Ovary (tissue), 9 donors: ENCODE data around the gene BRCA1. TPM values are rescaled to one million over a fixed set of nuclear protein-coding genes. Genes with fewer than 3 reads are reported as not detected.

ENCODE experiments used
- DNase-seq, 5 donors: peaks; one replicate each; pipeline ENCODE4 v3.0.0-alpha.2; 2019 to 2020
- H3K27ac ChIP-seq, 2 donors: fragments of 200-600 bp; one replicate each; pipeline versions ENCODE4 v1.5.1 to v1.8.0; 2019 to 2022
- H3K27me3 ChIP-seq: fragments of 200-600 bp; one replicate; pipeline ENCODE4 v1.8.0; 2022
- H3K36me3 ChIP-seq: fragments of 200-600 bp; sonication (generic); one replicate; pipeline ENCODE4 v1.5.1; 2019
- H3K4me1 ChIP-seq: one replicate; pipeline ENCODE4 v1.8.1; 2013; ENCODE audit warnings: mild to moderate bottlenecking, moderate library complexity; ENCODE audit not compliant: insufficient read depth
- H3K4me3 ChIP-seq: fragments of 200-600 bp; sonication (generic); one replicate; pipeline ENCODE4 v1.5.1; 2017
- H3K9me3 ChIP-seq, 2 donors: fragments of 200-600 bp in 1 of 2; sonication (generic) in 1 of 2; one replicate each; pipeline versions ENCODE4 v1.5.1 to v1.8.1; 2013 to 2019; ENCODE audit warnings: mild to moderate bottlenecking in 1 of 2, moderate library complexity in 1 of 2
- CTCF ChIP-seq, 3 donors: fragments of 450-650 bp in 2 of 3; fragments of 200-600 bp in 1 of 3; IDR thresholded peaks; one replicate each; pipeline versions ENCODE4 v1.5.1 to v1.8.0; 2016 to 2022; ENCODE audit warnings: antibody characterized with exemption in 3 of 3, mild to moderate bottlenecking in 1 of 3
- EP300 ChIP-seq: sonication (generic); formaldehyde crosslinking; IDR thresholded peaks from one replicate; pipeline ENCODE4 v1.6.1; 2017; ENCODE audit warnings: antibody characterized with exemption
- POLR2A ChIP-seq: fragments of 450-650 bp; IDR thresholded peaks from one replicate; pipeline ENCODE4 v1.6.1; 2017; ENCODE audit warnings: antibody characterized with exemption, mild to moderate bottlenecking, moderate library complexity
- WGBS, 3 donors: extraction: QIAGEN DNeasy Blood & Tissue Kit in 1 of 3; methylation state at CpG; one replicate each; pipeline versions ENCODE4 v1.1.5 to v1.1.7; 2013 to 2017; 5-methylcytosine and 5-hydroxymethylcytosine counted together
- intact Hi-C, 4 donors: fragments of 100-400 bp; cut with DNase I; formaldehyde crosslinking; loops; one replicate each; pipeline versions ENCODE4 v1.11.0 to v1.15.1; 2022 to 2023
- polyA plus RNA-seq, 2 donors: library from polyadenylated mRNA; stranded (reverse); fragments of 200-250 nt in 1 of 2; fragments of 350-450 nt in 1 of 2; fragmentation: Illumina TruSeq in 1 of 2; extraction: RNeasy Lipid Tissue Mini Kit (QIAGEN cat#74804) in 1 of 2; gene quantifications; one replicate each; pipeline ENCODE4 v1.2.3, GENCODE V29; 2013 to 2014
- total RNA-seq, 7 donors: library from RNA; depleted of rRNA in 2 of 7; stranded (reverse); fragments of >200 nt in 2 of 7; fragmentation: NEBNext Ultra II Directional in 3 of 7; extraction: Animal tissue kit (Norgen Biotek cat#: 25700) in 3 of 7; gene quantifications; one replicate each; pipeline versions ENCODE4 v1.1.0 to v1.2.4, GENCODE V29; 2016 to 2023
- donor health status: DM: no; HTN: no; CAD: no; lungs with moderate emphysema.
- donor health status: DM: no; HTN: no; CAD: no.
- donor health status: Bipolar disorder and iron deficiency.
- donor health status: DM: yes; HTN: yes; CAD: no.
- donor health status: DM: no; HTN: no; CAD: no.
- donor health status: DM: yes; HTN: yes; CAD: no.

BRCA1 gene
- total and polyA plus RNA-seq, 9 donors, result 1.9 to 5.4 (median 4.8) TPM

- Histone ChIP-seq H3K27ac (no peak overlapping the region), H3K36me3 (no peaks in the 10 kb centered on the region)
Observed at GRCh38 chr17:43033948-43034881, 90.9 kb downstream of the BRCA1 start.

GRCh38 chr17:43031666-43032065 is 93.5 kb downstream of the BRCA1 start:
- Histone ChIP-seq H3K4me1 (no peaks in the 10 kb centered on the region), H3K9me3 (no peaks in the 10 kb centered on the region), H3K36me3 (no peaks in the 10 kb centered on the region), H3K27me3 (no peaks in the 10 kb centered on the region), H3K4me3 (no peak overlapping the region), H3K27ac (no peak overlapping the region)
- TF ChIP-seq CTCF (IDR thresholded peaks at IDR 0.05) (no peak), POLR2A (no peak), EP300 (no peak)
- 70 to 87% (median 79%) methylated on average over 3 of the region's 3 CpGs for WGBS, 3 donors
- no peak for DNase-seq
- intact Hi-C loops, result no loop called here

More at GRCh38 chr17:43033948-43034881, 90.9 kb downstream of the BRCA1 start:
- DNase-seq, result no peak
- 38 to 49% (median 42%) methylated on average over 12 of the region's 12 CpGs for WGBS, 3 donors
- intact Hi-C loops, result no loop called here
- Histone ChIP-seq H3K27me3 (no peaks in the 10 kb centered on the region), H3K4me1 (no peaks in the 10 kb centered on the region), H3K9me3 (no peaks in the 10 kb centered on the region), H3K4me3 (no peak overlapping the region)
- TF ChIP-seq EP300 (no peak), CTCF (IDR thresholded peaks at IDR 0.05) (no peak), POLR2A (no peak)

GRCh38 chr17:43030137-43030767 is 94.9 kb downstream of the BRCA1 start:
- Histone ChIP-seq H3K9me3 (no peaks in the 10 kb centered on the region), H3K4me3 (no peak overlapping the region), H3K27ac (no peak overlapping the region), H3K4me1 (no peaks in the 10 kb centered on the region), H3K27me3 (no peaks in the 10 kb centered on the region), H3K36me3 (no peaks in the 10 kb centered on the region)
- intact Hi-C loops, result no loop called here
- DNase-seq, result no peak
- 65 to 85% (median 71%) methylated on average over 6 of the region's 6 CpGs for WGBS, 3 donors
- TF ChIP-seq CTCF (IDR thresholded peaks at IDR 0.05) (no peak), EP300 (no peak), POLR2A (no peak)

- no peaks in the 10 kb centered on the region for H3K27me3 ChIP-seq
- no peak for TF ChIP-seq POLR2A
- TF ChIP-seq EP300, result no peak
- TF ChIP-seq CTCF (IDR thresholded peaks at IDR 0.05), result no peak
- H3K4me3 ChIP-seq, result no peak overlapping the region
- H3K36me3 ChIP-seq, result no peaks in the 10 kb centered on the region
- H3K4me1 ChIP-seq, result no peaks in the 10 kb centered on the region
- intact Hi-C loops, result loop anchor here in 2 of 4 donors (5.0 to 10.0 kb wide), 3 partner anchors 99 to 286 kb away; partner anchors contain the start of genes BRCA1 (in 1 of the 2) and TMEM106A (in 1 of the 2)
- H3K9me3 ChIP-seq, result no peaks in the 10 kb centered on the region
- 83 to 87% (median 83%) methylated on average over 17 of the region's 17 CpGs for WGBS, 3 donors
- H3K27ac ChIP-seq, result no peak overlapping the region
- no peak for DNase-seq
Observed at GRCh38 chr17:43028221-43028861, 96.8 kb downstream of the BRCA1 start.
